ENCODE data around the gene FAM111A. TPM values are rescaled to one million over a fixed set of nuclear protein-coding genes. Genes with fewer than 3 reads are reported as not detected.

The FAM111A gene, protein sequence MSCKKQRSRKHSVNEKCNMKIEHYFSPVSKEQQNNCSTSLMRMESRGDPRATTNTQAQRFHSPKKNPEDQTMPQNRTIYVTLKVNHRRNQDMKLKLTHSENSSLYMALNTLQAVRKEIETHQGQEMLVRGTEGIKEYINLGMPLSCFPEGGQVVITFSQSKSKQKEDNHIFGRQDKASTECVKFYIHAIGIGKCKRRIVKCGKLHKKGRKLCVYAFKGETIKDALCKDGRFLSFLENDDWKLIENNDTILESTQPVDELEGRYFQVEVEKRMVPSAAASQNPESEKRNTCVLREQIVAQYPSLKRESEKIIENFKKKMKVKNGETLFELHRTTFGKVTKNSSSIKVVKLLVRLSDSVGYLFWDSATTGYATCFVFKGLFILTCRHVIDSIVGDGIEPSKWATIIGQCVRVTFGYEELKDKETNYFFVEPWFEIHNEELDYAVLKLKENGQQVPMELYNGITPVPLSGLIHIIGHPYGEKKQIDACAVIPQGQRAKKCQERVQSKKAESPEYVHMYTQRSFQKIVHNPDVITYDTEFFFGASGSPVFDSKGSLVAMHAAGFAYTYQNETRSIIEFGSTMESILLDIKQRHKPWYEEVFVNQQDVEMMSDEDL
- 100 to 1,000 TPM in 1 of 2 donors, 10 to 100 TPM in 1; 83.9 to 104 TPM for total RNA-seq

GRCh38 chr11:59142530-59143507, at the start of gene FAM111A:
Gene FAM111A (plus strand): TSS chr11:59142856. CDS start chr11:59148873, 6,017 bp downstream.

DNA sequence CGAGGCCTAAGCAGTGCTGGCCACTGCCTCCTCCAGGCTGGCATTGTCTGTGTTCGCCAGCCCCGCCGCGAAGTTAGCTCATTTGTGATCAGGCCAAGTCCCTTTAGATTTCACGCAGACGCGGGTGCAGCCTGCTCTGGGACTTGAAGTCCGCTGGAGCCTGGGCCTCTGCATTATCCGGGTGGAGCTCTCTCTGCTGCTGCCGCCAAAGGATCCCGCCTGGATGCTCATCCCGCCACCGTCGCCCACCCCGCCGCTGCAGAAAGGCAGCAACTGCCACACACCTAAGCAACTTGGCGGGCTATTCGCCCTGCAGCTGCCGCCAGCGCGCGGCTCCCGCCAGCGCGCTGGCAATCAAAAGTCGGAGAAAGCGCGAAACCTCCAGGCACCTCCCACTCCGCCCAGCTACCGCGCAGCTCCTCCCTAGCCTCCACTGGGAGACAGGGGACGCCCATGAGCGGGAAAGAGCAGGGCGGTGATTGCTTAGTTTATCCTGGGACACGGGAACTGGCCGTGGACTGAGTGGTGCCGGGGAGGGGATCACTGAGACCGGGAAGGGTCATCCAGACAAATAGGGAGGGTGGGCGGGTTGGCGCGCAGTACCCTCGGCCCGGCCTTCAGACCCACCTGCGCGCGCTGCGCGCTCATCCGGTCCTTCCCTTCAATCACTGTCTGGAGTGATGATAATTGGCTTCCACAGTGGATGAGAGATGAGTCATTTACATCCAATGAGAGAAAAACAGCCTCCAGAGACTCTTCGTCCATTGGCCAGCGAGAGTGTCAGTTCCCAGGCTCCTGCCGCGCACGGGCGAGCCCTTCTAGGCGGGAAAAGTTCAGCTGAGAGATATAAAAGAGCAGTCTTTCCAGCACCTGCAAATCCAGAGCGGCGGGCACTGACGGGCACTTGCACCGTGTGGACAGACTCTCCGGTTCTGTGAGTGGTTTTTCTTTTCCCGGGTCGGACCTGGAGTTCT, 36.0 kb upstream of the FAM111A start, which contains the start of gene FAM111B:
Gene FAM111B (plus strand): TSS at position 875 of the 974 bp plus-strand sequence. CDS start 2,389 bp downstream, outside the sequence.

GRCh38 chr11:59171508-59172322, 29.1 kb downstream of the FAM111A start, which contains the start of gene DTX4:
Gene DTX4 (plus strand): TSS chr11:59172132. CDS start chr11:59172596, 464 bp downstream.

Other genes starting within 250 kb of the FAM111A start
- gene GLYATL1, start 203.4 kb upstream of the FAM111A start, total RNA-seq = under 1 TPM in 1 of 2 donors, not detected in 1; 0.33 TPM
- not detected for gene GLYATL1B, start 56.5 kb upstream of the FAM111A start, total RNA-seq
- 10 to 100 TPM in 1 of 2 donors, 1 to 10 TPM in 1; 8.6 to 22.3 TPM for gene FAM111B, start 35.6 kb upstream of the FAM111A start, total RNA-seq
- gene DTX4, start 29.3 kb downstream of the FAM111A start, total RNA-seq = 10 to 100 TPM in 1 of 2 donors, 1 to 10 TPM in 1; 4.0 to 26.2 TPM
- gene MPEG1, start 70.1 kb downstream of the FAM111A start, total RNA-seq = not detected
- not detected for gene OR5AN1, start 216.0 kb downstream of the FAM111A start, total RNA-seq